OCI-LY7 (cell line): ENCODE measurements around the gene MSANTD2.

Source experiments
- EZH2phosphoT487 ChIP-seq: fragments of 200-600 bp; sonication (generic); IDR thresholded peaks from 2 replicates; pipeline ENCODE4 v1.6.1; 2018; ENCODE audit warnings: low read depth, borderline replicate concordance, mild to moderate bottlenecking, mixed run types, antibody characterized with exemption, low read length, moderate library complexity, mixed read lengths
- TF ChIP-seq, protein P1 (sequence below): fragments of 200-600 bp; sonication (generic); conservative IDR thresholded peaks from 2 replicates; pipeline ENCODE4 v1.5.1; 2014; ENCODE audit warnings: mild to moderate bottlenecking, antibody characterized with exemption, low read length, moderate library complexity, mixed read lengths

- TF ChIP-seq, protein P1, sequence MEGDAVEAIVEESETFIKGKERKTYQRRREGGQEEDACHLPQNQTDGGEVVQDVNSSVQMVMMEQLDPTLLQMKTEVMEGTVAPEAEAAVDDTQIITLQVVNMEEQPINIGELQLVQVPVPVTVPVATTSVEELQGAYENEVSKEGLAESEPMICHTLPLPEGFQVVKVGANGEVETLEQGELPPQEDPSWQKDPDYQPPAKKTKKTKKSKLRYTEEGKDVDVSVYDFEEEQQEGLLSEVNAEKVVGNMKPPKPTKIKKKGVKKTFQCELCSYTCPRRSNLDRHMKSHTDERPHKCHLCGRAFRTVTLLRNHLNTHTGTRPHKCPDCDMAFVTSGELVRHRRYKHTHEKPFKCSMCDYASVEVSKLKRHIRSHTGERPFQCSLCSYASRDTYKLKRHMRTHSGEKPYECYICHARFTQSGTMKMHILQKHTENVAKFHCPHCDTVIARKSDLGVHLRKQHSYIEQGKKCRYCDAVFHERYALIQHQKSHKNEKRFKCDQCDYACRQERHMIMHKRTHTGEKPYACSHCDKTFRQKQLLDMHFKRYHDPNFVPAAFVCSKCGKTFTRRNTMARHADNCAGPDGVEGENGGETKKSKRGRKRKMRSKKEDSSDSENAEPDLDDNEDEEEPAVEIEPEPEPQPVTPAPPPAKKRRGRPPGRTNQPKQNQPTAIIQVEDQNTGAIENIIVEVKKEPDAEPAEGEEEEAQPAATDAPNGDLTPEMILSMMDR, result no peak
- no peak for TF ChIP-seq EZH2phosphoT487
Measured at GRCh38 chr11:124796312-124796711, 3.9 kb downstream of the MSANTD2 start.
